HG02938 (cell line): ENCODE results near the gene SIPA1L3.
"Not testable (repeated sequence)": the region's sequence is repeated elsewhere in the genome, so short reads cannot be mapped to it uniquely, and the experiment has no call there.

Experiments
- ATAC-seq: cut with Tn5 transposase; IDR thresholded peaks from one replicate; pipeline ENCODE4 v1.9.1; 2021; ENCODE audit warnings: mild to moderate bottlenecking, moderate library complexity; ENCODE audit not compliant: unreplicated experiment

SIPA1L3 gene

DNA sequence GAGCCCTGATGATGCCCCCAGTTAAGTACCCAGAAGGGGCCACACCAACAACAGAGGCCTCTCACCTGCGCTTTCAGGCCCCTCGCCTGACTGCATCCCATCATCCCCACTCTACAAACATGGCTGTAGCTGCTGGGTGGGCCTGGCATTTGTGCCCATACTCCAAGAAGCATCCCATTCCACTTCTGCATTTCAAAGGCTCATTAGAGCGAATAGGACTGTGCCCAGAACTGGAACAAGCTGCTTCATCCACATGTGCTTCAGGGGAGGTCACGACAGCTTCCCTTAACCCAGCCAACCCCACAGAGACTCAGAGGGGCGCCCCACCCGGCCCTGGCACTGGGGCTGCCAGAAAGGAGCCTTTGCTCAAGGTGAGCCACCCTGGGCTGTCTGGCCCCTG lies 156.9 kb downstream of the SIPA1L3 start:
- no peak for ATAC-seq

DNA sequence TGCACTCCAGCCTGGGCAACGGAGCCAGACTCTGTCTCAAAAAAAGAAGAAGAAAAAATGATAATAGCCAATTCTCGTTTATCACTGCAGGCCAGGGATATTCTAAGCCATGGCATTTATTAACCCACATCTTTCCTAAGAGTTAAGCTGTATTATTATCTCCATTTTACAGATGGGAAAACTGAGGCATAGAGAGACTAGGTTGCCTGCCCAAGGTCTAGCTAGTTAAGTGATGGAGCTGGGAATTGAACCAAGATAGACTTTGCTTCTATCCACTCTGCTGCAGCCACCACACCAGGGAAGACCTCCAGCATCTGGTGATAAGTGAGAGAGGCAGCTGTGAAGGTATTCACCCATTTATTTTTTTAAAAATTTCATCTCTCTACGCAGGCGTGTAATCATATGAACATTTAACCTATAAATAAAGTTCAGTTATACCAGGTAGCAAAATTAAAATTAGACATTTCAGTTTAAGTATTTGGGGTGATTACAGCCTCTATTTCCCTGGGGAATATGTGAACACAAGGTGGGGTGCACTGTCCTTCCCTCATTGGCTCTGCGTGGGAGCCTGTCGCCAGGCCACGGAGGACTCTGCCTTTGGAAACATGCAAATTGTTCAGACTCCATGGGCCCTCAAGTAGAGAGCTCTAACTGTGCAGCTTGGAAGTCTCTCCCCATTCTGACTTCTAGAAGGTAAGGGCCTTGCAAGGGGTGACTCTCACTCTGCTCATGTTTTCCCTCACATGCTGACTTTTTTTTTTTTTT lies 157.8 kb downstream of the SIPA1L3 start:
- ATAC-seq: no peak

DNA sequence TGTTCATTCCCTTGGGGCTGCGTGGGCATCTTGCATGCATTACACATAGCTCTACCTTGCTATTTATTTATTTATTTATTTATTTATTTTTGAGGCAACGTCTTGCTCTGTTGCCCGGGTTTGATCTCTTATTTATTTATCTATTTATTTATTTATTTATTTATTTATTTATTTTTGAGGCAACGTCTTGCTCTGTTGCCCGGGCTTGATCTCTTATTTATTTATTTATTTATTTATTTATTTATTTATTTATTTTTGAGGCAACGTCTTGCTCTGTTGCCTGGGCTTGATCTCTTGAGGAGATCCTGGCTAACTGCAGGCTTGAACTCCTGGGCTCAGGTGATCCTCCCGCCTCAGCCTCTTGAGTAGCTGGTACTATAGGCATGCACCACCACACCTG lies 158.8 kb downstream of the SIPA1L3 start:
- not testable (repeated sequence) for ATAC-seq

DNA sequence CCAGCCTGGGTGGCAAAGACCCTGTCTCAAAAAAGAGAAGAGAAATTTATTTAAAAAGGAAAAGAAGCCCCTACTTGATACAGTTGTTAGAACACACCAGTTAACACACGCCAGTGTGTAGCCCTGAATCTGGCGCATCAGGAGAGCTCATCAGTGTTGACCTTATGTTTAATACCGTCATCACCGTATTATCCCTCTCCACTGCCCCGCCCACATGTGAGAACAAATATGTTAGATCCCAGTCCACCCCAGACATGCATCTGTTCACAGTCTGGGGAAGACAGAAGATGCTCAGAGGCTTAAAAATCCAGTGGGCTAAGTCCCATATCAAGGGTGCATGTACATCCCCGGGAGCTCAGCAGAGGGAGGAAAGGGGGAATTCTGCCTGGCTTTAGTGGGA lies 161.8 kb downstream of the SIPA1L3 start:
- no peak for ATAC-seq

DNA sequence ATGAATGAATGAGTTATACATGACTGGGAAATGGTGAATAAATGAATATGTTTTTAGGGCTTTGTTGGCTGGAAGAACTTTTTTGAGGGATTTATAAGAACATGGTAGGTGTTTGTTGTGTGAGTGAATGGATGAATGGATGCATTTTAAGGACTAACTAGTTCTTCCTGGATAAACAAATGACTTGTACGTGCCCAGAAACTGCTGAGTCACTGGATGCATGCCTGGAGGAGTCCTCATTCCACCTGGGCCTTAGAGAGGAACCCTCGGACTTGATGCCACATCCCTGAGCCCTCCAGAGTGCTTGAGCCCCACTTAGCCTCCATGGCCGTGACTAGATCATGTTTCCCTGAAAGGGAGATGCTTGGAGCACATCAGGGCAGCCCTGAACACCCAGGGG lies 163.6 kb downstream of the SIPA1L3 start:
- ATAC-seq: no peak

DNA sequence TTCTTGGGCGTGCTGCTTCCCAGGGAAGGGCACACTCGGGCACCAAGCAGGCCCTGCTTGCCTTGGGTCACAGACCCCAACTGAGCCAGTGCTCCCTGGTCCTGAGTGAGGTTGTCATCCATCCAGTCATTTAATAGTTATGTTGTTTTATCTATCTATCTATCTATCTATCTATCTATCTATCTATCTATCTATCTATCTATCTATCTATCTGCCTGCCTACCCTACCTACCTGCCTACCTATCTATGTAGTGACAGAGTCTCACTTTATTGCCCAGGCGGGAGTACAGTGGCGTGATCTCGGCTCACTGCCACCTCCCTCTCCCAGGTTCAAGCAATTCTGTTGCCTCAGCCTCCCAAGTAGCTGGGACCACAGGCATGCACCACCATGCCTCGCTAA lies 164.0 kb downstream of the SIPA1L3 start:
- ATAC-seq: not testable (repeated sequence)

DNA sequence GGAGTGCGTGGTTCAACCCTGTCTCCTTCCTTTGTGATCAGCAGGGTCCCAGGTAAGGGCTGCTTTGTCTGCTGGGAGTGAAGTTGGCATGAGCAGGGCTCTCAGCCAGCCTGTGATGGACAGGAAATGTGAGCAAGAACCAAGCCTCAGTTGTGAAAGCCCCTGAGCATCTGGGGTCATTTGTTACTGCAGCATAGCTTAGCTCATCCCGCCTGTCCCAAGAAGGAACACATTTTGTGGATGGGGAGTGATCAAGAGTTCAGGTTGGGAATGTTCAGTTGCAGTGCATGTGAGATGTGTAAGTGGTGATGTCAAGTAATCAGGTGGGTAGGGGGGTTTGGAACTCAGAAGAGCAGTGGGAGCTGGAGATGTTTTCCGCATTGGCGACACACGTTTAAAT lies 164.6 kb downstream of the SIPA1L3 start:
- no peak for ATAC-seq

DNA sequence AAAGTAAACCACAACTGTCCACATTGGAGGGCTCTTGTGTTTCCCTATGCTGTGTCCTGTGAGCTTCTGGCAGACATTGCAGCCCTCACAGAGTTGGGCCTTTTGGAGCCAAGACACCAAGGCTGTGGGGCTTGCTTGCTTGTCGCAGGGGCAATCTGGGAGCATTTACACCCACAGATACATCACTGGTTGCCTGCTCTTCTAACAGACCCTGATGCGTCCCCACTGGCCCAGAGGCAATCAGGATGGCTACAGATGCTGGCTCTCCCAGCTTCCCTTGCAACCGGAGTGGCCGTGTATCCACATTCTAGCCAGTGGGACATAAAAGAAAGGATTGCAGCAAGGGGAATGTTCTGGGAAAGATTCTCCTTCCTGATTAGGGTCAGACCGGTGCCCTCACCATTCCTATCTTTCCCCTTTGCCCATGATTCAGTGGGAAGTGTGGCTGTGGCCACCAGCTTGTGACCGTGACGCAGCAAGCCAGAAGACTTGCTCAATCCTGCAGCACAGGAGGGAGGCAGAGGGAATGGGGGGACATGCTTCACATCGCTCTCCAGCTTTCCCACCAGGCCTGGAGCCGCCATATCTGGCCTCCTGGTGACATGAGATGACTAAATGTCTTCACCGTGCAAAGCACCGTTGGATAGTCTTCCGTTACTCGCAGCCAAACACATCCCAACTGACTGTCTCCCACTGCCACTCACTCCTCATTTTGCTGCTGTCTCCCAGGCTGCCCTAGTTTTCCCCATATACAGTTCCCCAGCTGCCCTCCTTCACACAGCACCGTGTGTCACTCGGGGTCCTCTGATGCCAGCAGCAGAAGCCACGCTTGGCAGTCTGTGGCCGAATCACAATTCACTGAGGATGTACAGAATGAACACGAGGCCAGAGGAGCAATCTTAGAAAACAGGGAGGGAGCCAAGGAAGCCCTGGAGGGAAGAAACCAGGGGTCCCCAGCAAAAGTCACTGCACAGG lies 166.1 kb downstream of the SIPA1L3 start:
- no peak for ATAC-seq

DNA sequence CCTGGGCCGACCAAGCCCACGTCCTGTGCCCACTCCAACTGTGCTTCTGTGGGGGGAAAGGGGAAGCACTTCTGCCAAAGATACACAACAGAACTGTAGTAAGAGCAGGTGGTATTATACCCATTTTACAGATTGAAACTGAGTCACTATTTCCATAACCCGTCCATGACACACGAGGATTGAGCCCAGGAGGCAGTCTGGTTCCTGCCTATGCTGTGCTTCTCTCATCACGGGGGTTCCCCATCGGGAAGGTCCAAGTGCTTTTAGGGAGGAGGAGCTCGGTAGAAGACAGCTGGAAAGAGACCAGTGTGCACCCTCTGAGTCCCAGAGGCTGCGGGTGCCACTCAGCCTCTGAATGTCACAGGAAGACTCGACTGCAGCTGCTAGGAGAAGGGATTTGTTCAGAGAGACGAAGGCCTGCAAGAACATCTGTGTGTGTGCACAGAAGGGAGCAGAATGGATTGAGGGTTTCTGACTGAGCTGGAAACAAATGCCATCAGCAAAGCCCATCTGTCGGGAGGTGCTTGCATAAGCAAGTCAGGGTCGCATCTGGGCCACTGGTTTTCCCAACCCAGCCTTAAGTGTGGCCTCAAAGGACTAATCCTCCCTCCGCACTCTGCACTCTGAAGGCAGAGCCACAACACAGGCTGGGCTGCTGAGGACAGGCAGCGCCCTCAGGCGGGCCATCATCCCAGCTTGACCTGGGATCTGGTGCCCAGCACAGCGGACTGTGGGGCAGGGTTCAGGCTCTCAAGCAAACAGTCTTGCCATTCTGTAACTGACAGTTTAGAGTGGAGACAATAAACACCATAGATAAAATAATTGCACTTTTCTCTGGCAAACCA lies 167.1 kb downstream of the SIPA1L3 start:
- no peak for ATAC-seq

DNA sequence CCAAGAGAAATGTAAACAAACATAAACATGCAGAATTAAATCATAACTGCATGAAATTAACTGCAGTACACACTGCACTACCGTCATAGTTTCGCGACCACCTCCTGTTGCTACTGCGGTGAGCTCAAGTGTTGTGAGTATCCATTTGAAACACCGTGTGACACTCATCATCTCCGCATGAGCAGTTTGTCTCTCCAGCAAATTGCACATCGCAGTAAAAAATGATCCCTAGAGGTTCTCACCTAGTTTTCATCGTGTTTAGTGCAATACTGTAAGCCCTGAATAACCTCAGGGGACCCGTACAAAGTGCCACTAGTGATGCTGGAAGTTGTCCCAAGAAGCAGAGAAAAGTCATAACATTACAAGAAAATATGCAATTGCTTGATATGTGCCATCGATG lies 169.3 kb downstream of the SIPA1L3 start:
- no peak for ATAC-seq

DNA sequence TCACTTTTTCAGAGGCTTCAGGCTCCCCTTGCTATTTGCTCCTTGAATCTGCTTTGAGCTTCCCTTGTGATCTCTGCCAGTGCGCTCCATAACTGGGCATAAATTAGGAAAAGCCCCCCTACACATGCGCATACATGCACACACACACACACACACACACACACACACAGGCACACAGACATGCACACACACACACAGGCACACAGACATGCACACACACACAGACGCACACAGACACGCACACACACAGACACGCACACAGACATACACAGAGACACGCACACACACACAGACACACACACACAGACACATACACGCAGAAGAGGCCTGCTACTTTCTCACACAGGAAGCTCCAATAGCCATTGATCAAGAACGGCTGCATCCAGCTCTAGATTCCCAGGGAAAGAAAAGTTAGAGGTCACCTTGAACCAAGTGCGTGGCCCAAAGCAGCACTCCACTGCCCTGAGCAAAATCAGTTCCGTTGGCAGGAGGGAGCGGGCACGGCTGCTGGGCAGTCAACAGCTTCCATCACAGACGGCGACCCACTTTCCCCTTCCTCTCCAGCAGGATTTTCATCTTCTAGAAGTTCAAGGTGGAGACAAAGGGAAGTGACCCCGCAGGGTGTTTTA lies 171.4 kb downstream of the SIPA1L3 start:
- ATAC-seq: no peak

DNA sequence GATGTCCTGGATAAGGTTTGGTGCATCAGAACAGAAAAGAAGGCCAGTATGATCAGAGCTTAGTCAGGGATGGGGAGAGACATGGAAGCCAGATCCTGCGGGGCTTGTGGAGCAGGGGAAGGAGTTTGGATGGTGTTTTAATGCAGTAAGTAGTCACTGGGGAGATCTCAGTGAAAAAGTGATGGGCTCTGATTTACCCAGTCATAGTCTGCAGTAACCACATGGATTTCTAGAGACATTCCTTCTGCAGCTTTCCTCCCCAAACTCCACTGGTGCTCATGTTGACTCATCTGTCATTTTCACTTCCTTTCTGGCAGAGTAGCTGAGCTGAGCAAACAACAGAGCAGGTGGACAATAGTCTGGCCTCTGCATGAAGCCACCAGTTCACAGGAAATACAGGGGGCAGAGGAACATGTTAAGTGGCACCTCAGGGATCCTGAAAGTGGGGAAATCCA lies 172.9 kb downstream of the SIPA1L3 start:
- ATAC-seq: peak; percentile 52

DNA sequence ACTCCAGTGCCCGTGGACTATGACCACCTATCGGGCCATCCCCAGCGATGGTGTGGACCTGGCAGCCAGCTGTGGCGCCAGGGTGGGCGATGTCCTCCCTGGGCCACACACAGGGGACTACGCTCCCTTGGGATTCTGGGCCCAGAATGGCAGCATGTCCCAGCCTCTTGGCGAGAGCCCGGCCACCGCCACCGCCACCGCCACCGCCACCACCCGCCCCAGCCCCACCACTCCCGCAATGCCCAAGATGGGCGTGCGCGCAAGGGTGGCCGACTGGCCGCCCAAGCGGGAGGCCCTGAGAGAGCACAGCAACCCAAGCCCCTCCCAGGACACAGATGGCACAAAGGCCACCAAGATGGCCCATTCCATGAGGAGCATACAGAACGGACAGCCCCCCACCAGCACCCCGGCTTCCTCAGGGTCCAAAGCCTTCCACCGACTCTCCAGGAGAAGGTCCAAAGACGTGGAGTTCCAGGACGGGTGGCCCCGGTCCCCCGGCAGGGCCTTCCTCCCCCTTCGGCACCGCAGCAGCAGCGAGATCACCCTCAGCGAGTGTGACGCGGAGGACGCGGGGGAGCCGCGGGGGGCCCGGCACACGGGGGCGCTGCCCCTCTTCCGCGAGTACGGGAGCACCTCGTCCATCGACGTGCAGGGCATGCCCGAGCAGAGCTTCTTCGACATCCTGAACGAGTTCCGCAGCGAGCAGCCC lies 174.7 kb downstream of the SIPA1L3 start:
- ATAC-seq: no peak

DNA sequence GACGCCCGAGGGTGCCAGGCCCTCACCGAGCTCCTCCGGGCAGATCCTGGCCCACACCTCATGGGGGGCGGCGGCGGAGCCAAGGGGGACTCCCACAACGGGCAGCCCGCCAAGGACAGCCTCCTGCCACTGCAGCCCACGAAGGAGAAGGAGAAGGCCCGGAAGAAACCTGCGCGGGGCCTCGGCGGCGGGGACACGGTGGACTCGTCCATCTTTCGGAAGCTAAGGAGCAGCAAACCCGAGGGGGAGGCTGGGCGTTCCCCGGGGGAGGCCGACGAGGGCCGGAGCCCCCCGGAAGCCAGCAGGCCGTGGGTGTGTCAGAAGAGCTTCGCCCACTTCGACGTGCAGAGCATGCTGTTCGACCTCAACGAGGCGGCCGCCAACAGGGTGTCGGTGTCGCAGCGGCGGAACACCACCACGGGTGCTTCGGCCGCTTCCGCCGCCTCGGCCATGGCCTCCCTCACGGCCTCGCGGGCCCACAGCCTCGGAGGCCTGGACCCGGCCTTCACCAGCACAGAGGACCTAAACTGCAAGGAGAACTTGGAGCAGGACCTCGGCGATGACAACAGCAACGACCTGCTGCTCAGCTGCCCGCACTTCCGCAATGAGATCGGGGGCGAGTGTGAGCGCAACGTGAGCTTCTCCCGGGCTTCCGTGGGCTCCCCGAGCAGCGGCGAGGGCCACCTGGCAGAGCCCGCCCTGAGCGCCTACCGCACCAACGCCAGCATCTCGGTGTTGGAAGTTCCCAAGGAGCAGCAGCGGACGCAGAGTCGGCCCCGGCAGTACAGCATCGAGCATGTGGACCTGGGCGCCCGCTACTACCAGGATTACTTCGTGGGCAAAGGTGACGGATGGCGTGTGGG lies 175.5 kb downstream of the SIPA1L3 start:
- ATAC-seq: no peak

DNA sequence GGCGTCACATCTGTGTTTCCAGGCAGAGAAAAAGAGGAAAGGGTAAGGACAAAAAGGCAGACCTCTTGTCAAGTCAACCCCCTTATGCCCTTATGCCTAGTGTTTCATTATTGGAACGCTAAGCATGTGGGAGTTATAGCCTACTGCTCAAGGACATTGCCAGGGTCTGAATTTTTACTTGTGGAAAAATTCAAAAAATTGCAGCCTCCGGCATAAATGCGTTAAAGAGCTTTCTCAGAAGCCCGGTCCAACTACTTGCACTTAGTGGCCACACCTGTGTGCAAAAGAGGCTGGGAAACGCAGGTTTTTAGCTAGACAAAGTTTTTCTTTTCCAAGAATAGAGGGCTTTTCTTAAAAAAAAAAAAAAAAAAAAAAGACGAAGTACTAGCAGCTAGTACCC lies 177.2 kb downstream of the SIPA1L3 start:
- no peak for ATAC-seq

DNA sequence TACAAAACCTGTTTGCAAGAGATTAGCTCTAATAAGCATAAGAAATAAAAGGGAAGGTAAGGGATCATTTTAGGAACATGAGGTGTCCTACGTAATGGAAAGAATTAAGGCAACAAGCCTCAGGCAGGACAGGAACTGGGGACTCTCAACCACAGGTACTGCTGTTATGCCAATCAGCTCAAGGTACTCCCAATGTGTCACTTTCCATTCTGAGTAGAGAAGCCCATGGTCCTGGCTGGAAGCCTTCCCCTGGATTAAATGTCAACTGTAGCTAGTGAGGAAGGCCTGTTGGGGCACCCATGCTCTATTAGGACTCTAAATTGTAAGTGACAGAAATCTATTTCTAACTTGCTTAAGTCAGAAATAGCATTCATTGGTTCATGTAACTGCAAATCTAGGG lies 182.4 kb downstream of the SIPA1L3 start:
- ATAC-seq: no peak

DNA sequence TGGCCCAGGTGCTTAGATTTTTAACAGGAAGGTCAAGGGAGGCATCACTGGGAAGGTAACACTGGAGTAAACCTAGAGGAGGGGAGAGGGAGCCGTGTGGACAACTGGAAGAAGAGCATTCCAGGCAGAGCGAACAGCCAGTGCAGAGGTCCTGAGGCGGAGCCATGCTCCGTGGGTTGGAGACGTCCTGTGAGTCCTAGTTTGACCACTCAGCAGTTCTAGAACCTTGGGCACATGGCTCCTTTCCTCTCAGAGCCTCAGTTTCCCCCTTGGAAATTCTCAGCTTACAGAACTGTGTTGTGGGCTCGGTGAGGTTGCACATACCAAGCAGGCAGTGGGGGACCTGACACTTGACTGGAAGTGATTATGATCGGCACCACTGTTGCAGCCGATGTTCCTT lies 186.1 kb downstream of the SIPA1L3 start:
- no peak for ATAC-seq

DNA sequence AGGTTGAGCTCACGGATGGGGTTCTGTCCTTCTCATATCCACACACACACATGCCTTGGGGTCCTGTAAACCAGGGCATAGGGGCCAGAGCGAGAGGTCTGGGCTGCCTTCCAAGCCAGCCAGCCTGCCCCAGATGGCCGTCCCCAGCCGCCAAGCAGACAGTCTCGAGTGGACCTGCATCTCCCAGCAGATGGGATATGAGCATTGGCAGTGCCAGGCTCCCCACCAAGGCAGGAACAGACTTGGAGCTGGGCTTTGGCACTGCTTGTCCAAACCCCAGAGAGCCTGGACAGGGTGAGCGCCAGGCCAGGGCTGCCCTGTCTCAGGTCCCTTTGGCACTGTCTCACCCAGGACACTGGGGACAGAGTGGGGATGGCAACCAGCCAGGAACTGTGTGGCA lies 186.6 kb downstream of the SIPA1L3 start:
- no peak for ATAC-seq
